G401 (cell line): ENCODE results near the gene TENM3. TPM values are rescaled to one million over a fixed set of nuclear protein-coding genes. Genes with fewer than 3 reads are reported as not detected.

Experiments
- DNase-seq: peaks from one replicate; pipeline ENCODE4 v3.0.0-alpha.2; 2015; ENCODE audit warnings: low spot score
- in situ Hi-C: cut with HindIII; loops from 2 replicates; pipeline ENCODE4 v1.10.0; 2016; ENCODE audit warnings: low sequenced_read_pairs, mixed read lengths
- total RNA-seq: library from RNA; depleted of rRNA; stranded (reverse); fragments of >200 nt; shearing (Covaris generic); gene quantifications from 2 replicates; pipeline ENCODE4 v1.2.3, GENCODE V29; 2014

The TENM3 gene
- total RNA-seq, 1 experiment from 2014 or later: 0.03 TPM

- in situ Hi-C loops: no loop called here
- DNase-seq: no peak
Measured at GRCh38 chr4:182556580-182556979, 313.4 kb downstream of the TENM3 start.

- DNase-seq: no peak
- in situ Hi-C loops: no loop called here
Measured at GRCh38 chr4:182560358-182560757, 317.2 kb downstream of the TENM3 start.

- DNase-seq: no peak
- in situ Hi-C loops: no loop called here
Measured at GRCh38 chr4:182562350-182562749, 319.1 kb downstream of the TENM3 start.

GRCh38 chr4:182564724-182565369 is 321.6 kb downstream of the TENM3 start:
- DNase-seq: no peak
- in situ Hi-C loops: no loop called here

GRCh38 chr4:182567119-182567518 is 323.9 kb downstream of the TENM3 start:
- no peak for DNase-seq
- in situ Hi-C loops: no loop called here

- no peak for DNase-seq
- in situ Hi-C loops: no loop called here
Measured at GRCh38 chr4:182569561-182569960, 326.4 kb downstream of the TENM3 start.

GRCh38 chr4:182574706-182575105 is 331.5 kb downstream of the TENM3 start:
- in situ Hi-C loops: no loop called here

GRCh38 chr4:182575225-182575624 is 332.0 kb downstream of the TENM3 start:
- DNase-seq: no peak
- in situ Hi-C loops: no loop called here

More at GRCh38 chr4:182574706-182575105, 331.5 kb downstream of the TENM3 start:
- no peak for DNase-seq

- in situ Hi-C loops: no loop called here
- no peak for DNase-seq
Measured at GRCh38 chr4:182576601-182577289, 333.5 kb downstream of the TENM3 start.

- in situ Hi-C loops: no loop called here
Measured at GRCh38 chr4:182577411-182577810, 334.2 kb downstream of the TENM3 start.

GRCh38 chr4:182578402-182578801 is 335.2 kb downstream of the TENM3 start:
- DNase-seq: no peak
- in situ Hi-C loops: no loop called here

More at GRCh38 chr4:182577411-182577810, 334.2 kb downstream of the TENM3 start:
- DNase-seq: no peak

- no peak for DNase-seq
- in situ Hi-C loops: no loop called here
Measured at GRCh38 chr4:182582245-182582644, 339.0 kb downstream of the TENM3 start.

- in situ Hi-C loops: no loop called here
Measured at GRCh38 chr4:182583703-182584415, 340.7 kb downstream of the TENM3 start.

GRCh38 chr4:182585321-182585720 is 342.1 kb downstream of the TENM3 start:
- peak; percentile 12 for DNase-seq
- in situ Hi-C loops: no loop called here

More at GRCh38 chr4:182583703-182584415, 340.7 kb downstream of the TENM3 start:
- DNase-seq: no peak

- in situ Hi-C loops: no loop called here
- no peak for DNase-seq
Measured at GRCh38 chr4:182589100-182589499, 345.9 kb downstream of the TENM3 start.

GRCh38 chr4:182593402-182593801 is 350.2 kb downstream of the TENM3 start:
- in situ Hi-C loops: no loop called here
- no peak for DNase-seq

GRCh38 chr4:182593864-182594263 is 350.7 kb downstream of the TENM3 start:
- in situ Hi-C loops: no loop called here
- DNase-seq: no peak

GRCh38 chr4:182600093-182600492 is 356.9 kb downstream of the TENM3 start:
- in situ Hi-C loops: no loop called here
- no peak for DNase-seq

- in situ Hi-C loops: no loop called here
- DNase-seq: no peak
Measured at GRCh38 chr4:182600856-182601255, 357.7 kb downstream of the TENM3 start.

GRCh38 chr4:182604161-182604622 is 361.0 kb downstream of the TENM3 start:
- DNase-seq: no peak
- in situ Hi-C loops: no loop called here
